Fibroblast of pulmonary artery (primary cell): ENCODE measurements around the gene ARHGAP31.
"Not testable (repeated sequence)": the region's sequence is repeated elsewhere in the genome, so short reads cannot be mapped to it uniquely, and the experiment has no call there.

Source experiments
- DNase-seq: peaks from one replicate; pipeline ENCODE4 v3.0.0-alpha.2; 2010; ENCODE audit warnings: low read depth
- H3K4me3 ChIP-seq: replicated peaks from 2 replicates; pipeline ENCODE4 v1.5.1; 2011; ENCODE audit warnings: low read depth, mild to moderate bottlenecking, control low read depth, low read length, moderate library complexity
- CTCF ChIP-seq: IDR thresholded peaks from 2 replicates; pipeline ENCODE4 v1.5.1; 2011; ENCODE audit warnings: mild to moderate bottlenecking, control low read depth, low read length, inconsistent platforms; ENCODE audit errors: missing control alignments

Gene ARHGAP31

GRCh38 chr3:119326976-119327375 lies 32.8 kb downstream of the ARHGAP31 start:
- TF ChIP-seq CTCF = no peak
- no peak for DNase-seq
- H3K4me3 ChIP-seq = no peak overlapping the region

GRCh38 chr3:119329551-119329950 lies 35.4 kb downstream of the ARHGAP31 start:
- DNase-seq = no peak
- H3K4me3 ChIP-seq = no peak overlapping the region
- no peak for TF ChIP-seq CTCF

- TF ChIP-seq CTCF = no peak
- no peak overlapping the region for H3K4me3 ChIP-seq
- no peak for DNase-seq
Measured at GRCh38 chr3:119330181-119330580, 36.0 kb downstream of the ARHGAP31 start.

- TF ChIP-seq CTCF = no peak
Measured at GRCh38 chr3:119330858-119331257, 36.7 kb downstream of the ARHGAP31 start.

GRCh38 chr3:119331661-119332060 lies 37.5 kb downstream of the ARHGAP31 start:
- no peak for TF ChIP-seq CTCF
- H3K4me3 ChIP-seq = no peak overlapping the region
- DNase-seq = peak; percentile 23

More at GRCh38 chr3:119330858-119331257, 36.7 kb downstream of the ARHGAP31 start:
- no peak for DNase-seq
- no peak overlapping the region for H3K4me3 ChIP-seq

GRCh38 chr3:119333773-119334509 lies 39.8 kb downstream of the ARHGAP31 start:
- no peak overlapping the region for H3K4me3 ChIP-seq
- no peak for DNase-seq
- no peak for TF ChIP-seq CTCF

- H3K4me3 ChIP-seq = no peak overlapping the region
- DNase-seq = no peak
- no peak for TF ChIP-seq CTCF
Measured at GRCh38 chr3:119336823-119337222, 42.6 kb downstream of the ARHGAP31 start.

GRCh38 chr3:119337407-119337806 lies 43.2 kb downstream of the ARHGAP31 start:
- DNase-seq, H3K4me3 ChIP-seq: not testable (repeated sequence)
